GM10266 (cell line): Measurements from ENCODE around the gene AFAP1.

ENCODE experiments used
- DNase-seq: peaks from one replicate; pipeline ENCODE4 v3.0.0; 2012; ENCODE audit errors: extremely low spot score
- CTCF ChIP-seq: IDR thresholded peaks from 2 replicates; pipeline ENCODE4 v1.5.1; 2012; ENCODE audit warnings: mild to moderate bottlenecking, low read depth; ENCODE audit not compliant: control insufficient read depth, insufficient read depth; ENCODE audit errors: missing control alignments

Gene AFAP1

GRCh38 chr4:7983296-7983695 lies 43.6 kb upstream of the AFAP1 start:
- DNase-seq = no peak
- no peak for TF ChIP-seq CTCF

GRCh38 chr4:7981738-7982394 lies 42.2 kb upstream of the AFAP1 start:
- no peak for TF ChIP-seq CTCF
- no peak for DNase-seq

GRCh38 chr4:7980036-7980435 lies 40.4 kb upstream of the AFAP1 start:
- no peak for TF ChIP-seq CTCF
- DNase-seq = no peak

GRCh38 chr4:7979652-7979968 lies 39.9 kb upstream of the AFAP1 start:
- no peak for DNase-seq
- no peak for TF ChIP-seq CTCF

GRCh38 chr4:7978907-7979651 lies 39.4 kb upstream of the AFAP1 start:
- TF ChIP-seq CTCF = no peak
- no peak for DNase-seq

GRCh38 chr4:7978489-7978888 lies 38.8 kb upstream of the AFAP1 start:
- DNase-seq = no peak
- TF ChIP-seq CTCF = no peak

- no peak for DNase-seq
- TF ChIP-seq CTCF = no peak
These were observed 37.0 kb upstream of the AFAP1 start for GRCh38 chr4:7976634-7977033.
